GM18951 (cell line): ENCODE results near the gene COX4I2.
"Not testable (repeated sequence)": the region's sequence is repeated elsewhere in the genome, so short reads cannot be mapped to it uniquely, and the experiment has no call there.

ENCODE experiments used
- POLR2A ChIP-seq: IDR thresholded peaks from 4 replicates; pipeline ENCODE4 v1.6.1; 2011; ENCODE audit warnings: mild to moderate bottlenecking; ENCODE audit not compliant: insufficient read length, insufficient read depth; ENCODE audit errors: extremely low read depth
- in situ Hi-C: fragments of 300-500 bp; cut with MboI; formaldehyde crosslinking; loops from one replicate; pipeline ENCODE4 v1.12.0; 2022; ENCODE audit warnings: low sequenced_read_pairs, mixed read lengths, inconsistent platforms; ENCODE audit not compliant: unreplicated experiment

The COX4I2 gene

DNA sequence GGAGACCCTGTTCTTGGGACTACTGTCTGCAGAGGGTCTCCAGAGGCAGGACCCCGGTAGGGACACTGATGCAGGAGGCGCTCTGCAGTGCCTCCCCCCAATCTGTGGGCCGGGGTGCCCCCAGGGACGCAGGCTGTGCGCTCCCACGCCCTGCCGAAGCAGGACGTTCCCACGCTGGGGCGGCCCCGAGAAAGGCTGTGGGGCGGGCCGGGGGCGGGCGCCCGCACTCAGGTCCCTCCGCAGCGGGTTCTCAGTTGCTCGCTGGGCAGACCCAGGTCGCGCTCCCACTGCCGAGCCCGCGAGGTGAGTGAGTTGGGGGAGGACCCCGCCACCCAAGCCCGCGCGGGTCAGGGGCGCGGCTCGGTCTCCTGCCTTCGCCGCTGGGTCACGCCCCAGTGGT is at the start of gene COX4I2:
Gene COX4I2 (plus strand): TSS at position 253 of the 400 bp plus-strand sequence. CDS start 1,106 bp downstream, outside the sequence.
- no peak for TF ChIP-seq POLR2A
- in situ Hi-C loops: no loop called here

DNA sequence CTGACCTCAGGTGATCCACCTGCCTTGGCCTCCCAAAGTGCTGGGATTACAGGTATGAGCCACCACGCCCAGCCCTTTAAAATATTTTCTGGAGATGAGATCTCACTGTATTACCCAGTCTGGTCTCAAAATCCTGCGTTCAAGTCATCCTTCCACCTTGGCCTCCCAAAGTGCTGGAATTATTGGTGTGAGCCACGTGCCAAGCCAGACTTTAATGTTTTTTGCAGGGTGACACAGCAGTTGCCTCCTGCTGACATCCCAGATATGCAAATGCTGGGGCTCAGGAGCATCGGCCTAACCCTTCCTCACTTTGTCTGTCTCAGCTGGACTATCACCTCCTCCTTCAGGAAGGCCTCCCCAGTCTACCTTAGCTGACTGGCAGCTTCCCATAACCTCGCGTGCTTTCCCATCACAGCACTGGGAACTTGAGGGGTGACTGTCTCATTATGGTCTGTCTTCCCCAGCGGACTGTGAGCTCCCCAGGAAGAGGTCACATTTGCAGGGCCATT is 46.9 kb upstream of the COX4I2 start:
- in situ Hi-C loops: no loop called here
- no peak for TF ChIP-seq POLR2A

DNA sequence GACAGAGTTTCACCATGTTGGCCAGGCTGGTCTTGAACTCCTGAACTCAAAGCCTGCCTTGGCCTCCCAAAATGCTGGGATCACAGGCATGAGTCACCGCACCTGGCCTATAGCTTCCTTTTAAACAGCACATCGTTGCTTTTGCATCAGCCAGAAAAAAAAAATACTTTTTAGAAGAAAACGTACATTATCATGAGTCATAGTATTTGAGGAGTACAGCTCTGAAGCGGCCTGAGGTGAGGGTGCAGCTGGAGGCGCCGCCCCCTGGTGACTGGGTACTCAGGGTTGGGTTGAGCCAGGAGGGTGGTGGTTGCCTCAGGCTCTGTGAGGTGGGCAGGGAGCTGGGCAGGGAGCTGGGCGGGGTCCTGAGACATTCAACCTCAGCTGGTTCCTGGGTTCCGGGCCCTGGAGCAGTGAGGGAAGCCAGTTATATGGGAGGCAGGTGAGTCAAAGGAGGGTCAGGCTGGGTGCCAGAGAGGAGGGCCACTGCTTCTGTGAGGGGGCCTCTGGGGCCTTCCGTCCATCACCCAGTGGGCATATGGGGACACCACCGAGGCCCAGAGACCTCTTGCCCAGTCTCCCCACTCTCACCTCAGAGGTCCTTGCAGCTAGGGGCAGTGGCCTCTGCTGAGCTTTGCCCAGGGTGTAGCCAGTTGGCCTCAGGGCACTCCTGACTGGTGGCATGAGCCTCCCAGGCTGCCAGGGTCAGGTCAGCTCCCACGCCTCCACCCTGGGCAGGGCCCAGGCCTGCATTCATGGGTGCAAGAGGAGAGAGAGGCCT is 44.3 kb upstream of the COX4I2 start:
- in situ Hi-C loops: no loop called here
- TF ChIP-seq POLR2A: no peak

DNA sequence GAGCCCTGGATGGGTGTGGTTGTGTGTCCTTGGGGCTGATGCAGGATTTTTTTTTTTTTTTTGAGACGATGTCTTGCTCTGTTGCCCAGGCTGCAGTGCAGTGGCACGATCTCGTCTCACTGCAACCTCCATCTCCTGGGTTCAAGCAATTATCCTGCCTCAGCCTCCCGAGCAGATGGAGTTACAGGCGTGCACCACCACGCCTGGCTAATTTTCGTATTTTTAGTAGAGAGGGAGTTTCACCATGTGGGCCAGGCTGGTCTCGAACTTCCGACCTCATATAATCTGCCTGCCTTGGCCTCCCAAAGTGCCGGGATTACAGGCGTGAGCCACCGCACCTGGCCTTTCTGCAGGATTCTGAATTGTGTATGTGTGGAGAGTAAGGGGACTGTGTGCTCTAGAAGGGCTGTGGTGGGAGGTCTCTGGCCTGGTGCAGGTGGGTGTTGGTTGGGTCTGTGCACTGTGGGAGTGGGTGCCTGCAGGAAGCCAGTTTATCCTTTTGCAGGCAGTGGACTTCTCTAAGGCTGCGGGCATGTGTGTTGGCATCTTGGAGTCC is 43.6 kb upstream of the COX4I2 start:
- in situ Hi-C loops: no loop called here
- TF ChIP-seq POLR2A: no peak

DNA sequence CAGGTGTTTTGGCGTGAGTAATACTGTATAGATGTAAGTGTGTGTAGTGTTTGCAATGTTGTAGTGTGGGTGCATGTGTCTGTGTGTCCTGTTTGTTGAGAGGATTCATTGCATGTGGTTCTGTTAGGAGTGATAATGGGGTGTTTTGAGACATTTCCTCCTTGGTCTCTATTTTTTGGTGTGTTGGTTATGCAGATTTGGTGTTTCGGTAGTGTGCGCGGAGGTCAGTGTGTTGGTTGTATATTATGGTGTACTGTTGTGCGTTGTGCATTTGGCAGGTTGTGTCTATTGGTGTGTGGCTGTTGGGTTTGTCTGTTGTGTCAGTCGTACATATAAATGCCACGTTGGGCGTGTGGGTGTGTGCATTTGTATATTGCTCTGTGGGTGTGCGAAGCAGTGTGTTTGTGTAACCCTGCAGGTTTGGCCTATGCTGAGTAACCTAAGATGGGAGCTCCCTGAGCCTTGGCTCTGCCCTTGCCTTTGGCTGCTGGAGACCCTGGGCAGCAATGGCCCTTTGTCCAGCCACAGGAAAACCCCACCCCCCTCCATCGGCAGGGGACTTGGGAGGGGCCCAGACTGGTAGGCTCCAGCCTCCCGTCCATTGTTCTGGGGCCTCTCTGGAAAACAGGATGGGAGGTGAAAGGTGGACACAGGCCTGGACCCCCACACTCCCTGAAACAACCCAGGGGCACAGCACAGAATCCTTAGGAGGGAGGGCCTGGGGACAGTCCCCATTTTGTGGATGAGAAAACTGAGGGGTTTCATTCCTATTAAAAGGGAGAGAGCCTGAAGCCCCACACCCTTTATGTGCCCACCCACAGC is 42.9 kb upstream of the COX4I2 start:
- TF ChIP-seq POLR2A: no peak
- in situ Hi-C loops: no loop called here

DNA sequence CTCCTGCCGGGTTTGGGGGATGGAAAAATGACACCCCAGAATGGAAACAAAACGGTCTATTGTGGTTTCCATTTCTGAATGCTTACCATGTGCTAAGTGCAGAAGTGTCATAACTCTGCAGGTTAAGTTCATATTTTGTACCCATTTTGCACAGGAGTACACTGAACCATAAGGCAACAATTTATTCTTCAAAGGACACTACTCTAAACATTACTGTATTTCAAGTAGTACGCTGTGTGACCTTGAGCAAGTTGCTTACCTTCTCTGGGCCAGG is 42.4 kb upstream of the COX4I2 start:
- in situ Hi-C loops: no loop called here
- TF ChIP-seq POLR2A: no peak

DNA sequence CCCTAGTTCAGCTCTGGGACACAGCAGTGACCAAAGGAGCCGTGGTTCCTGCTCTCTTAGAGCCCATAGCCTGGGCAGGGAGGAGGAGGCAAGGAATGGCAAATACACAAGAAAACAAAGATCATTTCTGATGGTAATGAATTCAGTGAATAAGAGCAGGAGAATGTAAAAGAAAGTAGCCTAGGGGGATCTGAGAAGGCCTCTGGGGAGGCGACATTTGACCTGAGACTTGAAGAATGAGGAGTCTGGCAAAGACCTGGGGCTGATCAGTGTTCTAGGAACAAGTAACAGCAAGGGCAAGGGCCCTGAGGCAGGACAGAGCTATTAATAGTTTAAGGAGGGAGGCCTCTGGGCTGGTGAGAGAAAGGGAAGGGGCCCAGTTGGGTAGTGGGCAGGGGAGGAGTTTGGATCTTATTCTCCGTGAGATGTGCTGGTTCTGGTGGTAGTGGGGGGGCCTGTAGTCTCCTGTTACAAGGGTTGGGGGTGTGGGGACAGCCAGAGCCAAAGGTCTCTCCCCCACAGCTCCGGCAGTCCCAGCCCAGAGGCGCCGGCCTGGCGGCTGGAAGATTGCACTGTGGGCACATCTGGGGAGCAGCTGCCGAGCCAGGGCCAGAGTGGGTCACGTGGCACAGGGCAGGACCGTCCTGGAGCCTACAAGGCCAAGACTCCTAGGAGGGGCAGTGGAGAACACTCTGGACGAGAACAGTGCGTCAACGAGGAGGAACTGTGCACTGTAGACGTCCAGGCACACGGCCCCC is 41.9 kb upstream of the COX4I2 start:
- in situ Hi-C loops: no loop called here
- no peak for TF ChIP-seq POLR2A

DNA sequence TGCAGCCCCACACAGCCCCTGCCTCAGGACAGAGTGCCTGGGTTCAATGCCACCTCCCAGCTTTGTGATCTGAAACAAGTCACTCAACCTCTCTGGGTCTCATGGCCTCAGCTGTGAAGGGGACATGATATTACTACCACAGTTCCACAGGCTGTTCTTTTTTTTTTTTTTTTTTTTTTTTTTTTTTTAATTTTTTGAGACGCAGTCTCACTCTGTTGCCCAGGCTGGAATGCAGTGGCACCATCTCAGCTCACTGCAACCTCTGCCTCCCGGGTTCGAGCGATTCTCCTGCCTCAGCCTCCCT is 41.3 kb upstream of the COX4I2 start:
- in situ Hi-C loops: not testable (repeated sequence)

DNA sequence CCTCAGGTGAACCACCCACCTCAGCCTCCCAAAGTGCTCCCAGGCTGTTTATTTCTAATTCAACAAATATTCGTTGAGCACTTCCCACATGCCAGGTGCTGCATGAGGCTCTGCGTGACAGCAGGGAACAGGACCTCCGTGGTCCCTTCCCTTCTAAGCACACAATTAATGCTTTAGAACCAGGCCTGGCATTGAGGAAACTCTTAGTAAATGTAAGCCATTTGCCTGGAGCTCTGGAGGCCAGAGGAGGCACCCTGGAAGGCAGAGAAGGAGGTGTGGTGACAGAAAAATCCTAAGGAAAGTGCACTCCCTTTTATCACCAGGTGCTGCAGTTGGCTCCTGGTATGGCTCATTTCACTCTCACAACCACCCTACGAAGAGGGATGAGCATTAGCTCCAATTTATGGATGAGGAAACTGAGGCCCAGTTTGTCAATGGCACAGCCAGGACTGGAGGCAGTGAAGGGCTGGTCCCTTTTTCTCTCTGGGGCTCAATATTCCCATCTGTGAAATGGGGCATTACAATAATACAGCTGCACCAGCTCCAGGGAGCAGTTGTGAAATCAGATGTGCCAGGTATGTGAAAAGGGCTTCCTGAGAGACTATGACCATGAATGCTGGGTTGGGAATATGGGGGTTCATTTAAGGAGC is 40.8 kb upstream of the COX4I2 start:
- no peak for TF ChIP-seq POLR2A
- in situ Hi-C loops: no loop called here

DNA sequence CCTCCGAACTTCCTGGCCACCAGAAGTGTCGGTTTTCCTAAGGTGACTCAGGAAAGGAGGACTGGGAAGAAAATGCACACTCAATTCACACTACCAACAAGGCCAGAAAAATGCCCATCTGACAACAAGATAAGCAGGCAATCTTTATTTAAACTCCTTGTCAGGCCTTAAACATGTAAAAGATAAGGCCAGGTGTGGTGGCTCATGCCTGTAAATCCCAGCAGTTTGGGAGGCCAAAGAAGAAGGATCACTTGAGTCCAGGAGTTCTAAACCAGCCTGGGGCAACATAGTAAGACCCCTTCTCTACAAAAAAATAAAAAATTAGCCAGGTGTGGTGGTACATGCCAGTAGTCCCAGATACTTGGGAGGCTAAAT is 40.2 kb upstream of the COX4I2 start:
- TF ChIP-seq POLR2A: no peak
- in situ Hi-C loops: no loop called here

DNA sequence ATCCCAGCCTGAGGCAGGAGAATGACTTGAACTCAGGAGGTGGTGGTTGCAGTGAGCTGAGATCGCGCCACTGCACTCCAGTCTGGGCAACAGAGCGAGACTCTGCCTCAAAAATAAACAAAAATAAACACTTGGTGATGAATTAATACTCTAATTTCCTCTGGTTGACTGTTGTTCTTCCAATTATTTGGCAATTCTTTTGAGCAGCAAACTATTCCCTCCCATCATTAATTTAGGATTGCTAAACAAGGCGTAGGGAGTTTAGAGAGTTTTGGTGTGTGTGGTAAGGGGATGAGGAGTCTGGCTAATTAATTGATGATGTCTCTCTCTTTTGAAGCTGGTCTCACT is 35.3 kb upstream of the COX4I2 start:
- TF ChIP-seq POLR2A: no peak
- in situ Hi-C loops: no loop called here

DNA sequence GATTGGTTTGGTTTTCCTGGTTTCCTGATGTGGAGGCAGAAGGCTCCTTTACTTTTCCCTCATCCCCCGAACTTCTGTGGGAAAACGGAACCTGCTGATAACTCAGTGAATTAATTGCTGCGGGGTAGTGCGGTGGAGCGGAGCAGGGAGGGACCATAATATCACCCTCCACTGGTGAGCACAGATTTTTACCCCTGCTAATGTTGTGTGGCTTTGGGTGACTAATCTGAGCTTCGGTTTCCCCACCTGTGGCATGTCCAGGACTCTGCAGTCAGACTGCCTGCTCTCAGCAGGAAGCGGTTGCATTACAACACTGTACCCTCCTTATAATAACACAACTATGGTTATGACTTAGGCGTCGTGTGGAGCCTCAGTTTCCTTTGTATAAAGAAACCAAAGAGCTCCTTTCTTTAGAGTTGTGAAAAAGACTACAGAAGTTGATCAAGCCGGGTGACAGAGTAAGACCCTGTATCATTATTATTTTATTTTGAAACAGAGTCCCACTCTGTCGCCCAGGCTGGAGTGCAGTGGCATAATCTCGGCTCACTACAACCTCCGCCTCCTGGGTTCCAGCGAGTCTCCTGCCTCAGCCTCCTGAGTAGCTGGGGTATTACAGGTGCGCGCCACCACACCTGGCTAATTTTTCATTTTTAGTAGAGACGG is 34.8 kb upstream of the COX4I2 start:
- in situ Hi-C loops: no loop called here
- TF ChIP-seq POLR2A: no peak
